Measurements from ENCODE around the gene PALM.
"Not testable (repeated sequence)": the region's sequence is repeated elsewhere in the genome, so short reads cannot be mapped to it uniquely, and the experiment has no call there.

PALM gene

DNA sequence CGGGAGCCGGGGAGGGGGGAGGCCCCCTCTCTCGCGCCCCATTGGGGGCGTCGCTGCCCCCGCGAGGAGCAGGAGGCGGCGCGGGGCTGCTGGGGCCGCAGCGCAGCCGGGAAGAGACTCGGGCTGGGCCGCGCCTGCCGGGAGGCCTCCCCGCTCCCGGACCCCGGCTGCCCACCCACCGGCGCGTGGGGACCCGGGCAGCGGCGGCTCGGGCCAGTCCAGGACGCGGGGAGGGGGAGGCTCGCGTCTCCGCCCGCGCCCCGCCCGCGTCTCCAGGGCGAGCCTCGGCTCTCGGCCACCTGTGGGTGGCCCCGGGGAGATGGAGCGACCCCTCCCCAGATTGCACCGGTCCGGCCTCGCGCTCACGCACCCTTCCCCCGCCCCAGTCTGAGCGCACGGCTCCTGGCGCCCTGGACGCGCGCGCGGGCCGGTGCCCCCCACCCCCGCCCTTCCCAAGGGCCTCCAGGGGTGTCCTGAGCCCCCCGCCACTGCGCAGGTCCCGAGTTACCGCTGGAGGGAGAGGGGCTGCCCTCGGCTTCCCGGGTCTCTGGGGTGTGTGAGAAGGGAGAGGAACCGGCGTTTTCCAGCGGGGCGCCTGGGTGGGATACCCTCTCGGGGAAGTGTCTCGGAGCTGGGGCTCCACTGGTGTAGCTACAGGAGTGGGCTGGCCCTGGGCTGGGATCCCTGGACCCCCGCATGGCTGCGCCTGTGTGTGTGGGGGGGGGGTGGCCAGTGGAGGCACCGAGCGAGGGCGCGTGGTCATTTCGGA is 645 bp downstream of the PALM start:
- DNase-seq, result no peak

DNA sequence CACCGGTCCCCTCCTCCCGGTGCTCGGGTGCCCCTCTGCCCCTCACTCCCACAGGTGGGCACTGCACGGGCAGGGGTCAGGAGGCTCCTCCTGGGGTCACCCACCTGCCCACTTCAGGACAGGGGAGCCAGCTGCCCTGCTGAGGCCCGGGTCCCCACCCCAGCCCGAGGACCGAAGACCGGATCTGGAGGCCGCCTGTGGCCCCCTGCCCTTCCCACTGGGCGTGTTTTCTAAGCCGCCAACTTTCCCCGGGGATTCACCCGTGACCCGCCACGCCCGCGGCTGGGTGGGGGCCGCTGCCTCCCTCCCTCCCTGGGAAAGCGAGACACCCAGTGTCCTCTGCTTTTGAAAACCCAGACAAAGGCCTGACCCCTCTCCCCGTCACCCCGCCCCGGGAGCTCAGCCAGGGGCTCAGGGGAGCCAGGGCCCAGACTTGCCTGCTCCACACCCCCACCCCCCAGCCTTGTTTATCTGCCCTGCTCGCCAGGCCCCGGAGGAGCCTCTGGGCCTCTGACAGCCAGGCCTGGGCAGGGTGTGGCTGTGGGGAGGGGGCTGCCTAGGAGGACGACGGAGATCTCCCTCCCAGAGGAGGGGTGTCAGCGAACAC is 1.3 kb downstream of the PALM start:
- DNase-seq, result no peak

DNA sequence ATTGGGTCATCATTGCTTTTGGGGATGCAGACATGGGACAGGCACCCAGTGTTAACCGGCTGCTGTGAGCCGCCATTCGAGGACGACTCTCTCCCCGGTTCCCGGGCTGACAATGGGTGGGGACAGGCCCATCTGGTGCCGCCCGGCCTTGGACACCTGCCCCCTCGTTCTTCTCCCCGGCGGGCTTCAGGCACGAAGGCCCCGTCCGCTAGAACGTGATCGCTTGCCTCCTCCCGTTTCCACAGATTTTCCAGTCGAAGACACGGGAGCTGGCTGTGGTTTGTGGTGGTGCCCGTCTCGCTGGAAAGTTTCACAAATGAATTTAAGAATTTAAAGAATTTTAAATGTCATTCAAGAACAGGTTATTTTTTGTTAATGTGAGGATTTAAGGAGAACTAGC is 2.0 kb downstream of the PALM start:
- no peak for DNase-seq

DNA sequence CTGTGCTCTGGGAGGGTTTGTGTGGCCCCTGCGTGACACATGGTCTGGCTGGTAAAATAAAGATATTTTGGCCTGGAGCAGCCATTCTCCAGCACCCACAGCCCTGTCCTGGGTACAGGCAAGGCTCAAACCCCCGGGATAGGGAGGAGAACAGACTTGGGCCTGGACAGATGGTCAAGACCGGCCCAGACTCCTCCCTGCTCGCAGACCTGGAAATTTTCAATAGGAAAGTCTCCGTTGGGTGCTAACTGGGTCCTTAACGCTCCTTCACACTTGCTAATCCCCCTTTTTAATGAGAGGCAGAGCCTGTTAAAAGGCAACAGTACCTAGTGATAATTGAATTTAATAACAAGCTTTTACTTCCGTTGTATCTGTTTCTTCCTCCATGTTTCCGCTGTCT is 2.5 kb downstream of the PALM start:
- DNase-seq, result no peak

DNA sequence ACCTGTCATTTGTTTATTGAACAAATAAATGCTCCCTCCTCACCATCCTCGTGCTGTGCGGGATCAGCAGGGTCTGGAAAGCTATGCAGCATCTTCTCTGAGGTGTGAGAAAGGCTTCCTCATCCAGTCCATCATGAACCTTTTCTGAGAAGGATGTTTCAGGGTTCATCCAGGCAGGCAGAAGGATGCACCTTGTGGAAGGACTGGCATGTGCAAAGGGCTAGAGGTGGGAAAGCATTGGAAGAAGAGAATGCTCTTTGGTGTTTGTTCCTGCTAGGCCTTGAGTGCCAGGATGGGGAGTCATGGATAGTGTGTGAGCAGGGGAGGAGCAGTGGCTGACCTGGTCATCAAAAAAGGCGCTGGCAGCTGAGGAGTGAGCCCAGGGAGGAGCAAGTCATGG is 6.6 kb downstream of the PALM start:
- no peak for DNase-seq

DNA sequence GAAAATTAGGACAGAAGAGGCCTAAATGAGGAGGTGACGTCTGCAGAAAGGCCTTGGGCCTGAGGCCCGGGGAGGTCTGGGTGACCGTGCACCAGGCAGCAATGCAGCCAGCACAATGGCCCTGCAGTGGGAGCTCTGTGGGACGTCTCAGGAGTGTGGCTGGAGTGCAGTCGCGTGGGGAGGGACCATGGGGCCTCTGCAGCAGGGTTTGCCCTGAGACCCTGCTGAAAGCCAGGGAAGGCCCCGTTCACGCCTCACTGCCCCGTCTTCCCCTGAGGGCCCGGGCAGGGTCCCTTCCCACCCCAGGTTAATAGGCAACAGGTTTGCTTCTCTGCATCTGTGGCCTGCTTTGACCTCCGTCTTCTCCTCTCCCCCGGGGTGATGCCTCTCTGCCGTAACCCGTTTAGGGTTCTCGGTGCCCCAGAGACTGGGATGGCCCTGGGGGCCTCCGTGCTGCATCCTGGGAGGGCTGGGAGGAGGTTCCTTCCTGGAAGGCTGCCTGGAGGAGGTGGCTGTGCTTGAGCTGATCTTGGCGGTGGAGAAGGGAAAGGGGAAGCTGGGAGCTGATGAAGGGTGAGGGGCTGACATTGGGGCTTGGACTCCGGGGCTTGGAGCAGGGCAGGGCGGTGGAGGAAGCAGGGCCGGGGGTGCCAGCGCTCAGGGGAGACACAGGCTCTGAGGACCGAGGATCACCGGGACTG is 9.7 kb downstream of the PALM start:
- DNase-seq, result no peak

DNA sequence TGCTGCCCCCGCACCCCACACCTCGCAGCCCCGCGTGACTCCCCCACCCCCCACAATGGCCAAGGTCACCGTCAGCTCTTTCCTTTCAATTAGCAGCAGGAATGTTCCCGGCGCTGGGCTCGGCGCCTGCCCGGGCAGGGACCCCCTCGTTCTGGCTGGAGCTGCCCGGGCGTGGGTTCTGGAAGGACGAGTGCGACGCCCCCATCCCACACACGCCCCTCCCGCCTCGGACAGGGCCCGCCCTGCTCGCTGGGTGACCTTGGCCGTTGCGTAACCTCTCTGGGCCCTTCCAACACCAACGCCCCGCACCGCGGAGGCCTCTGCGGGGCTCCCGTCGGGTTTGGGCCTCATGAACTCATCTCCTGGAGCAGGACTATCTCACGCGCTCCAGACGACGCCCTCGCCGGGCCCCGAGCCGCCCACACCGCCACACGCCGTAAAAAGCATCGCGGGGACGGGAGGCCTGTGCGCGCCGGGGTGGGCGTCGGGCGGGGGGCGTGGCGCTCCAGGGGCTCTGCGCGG is 10.3 kb downstream of the PALM start:
- DNase-seq, result no peak

DNA sequence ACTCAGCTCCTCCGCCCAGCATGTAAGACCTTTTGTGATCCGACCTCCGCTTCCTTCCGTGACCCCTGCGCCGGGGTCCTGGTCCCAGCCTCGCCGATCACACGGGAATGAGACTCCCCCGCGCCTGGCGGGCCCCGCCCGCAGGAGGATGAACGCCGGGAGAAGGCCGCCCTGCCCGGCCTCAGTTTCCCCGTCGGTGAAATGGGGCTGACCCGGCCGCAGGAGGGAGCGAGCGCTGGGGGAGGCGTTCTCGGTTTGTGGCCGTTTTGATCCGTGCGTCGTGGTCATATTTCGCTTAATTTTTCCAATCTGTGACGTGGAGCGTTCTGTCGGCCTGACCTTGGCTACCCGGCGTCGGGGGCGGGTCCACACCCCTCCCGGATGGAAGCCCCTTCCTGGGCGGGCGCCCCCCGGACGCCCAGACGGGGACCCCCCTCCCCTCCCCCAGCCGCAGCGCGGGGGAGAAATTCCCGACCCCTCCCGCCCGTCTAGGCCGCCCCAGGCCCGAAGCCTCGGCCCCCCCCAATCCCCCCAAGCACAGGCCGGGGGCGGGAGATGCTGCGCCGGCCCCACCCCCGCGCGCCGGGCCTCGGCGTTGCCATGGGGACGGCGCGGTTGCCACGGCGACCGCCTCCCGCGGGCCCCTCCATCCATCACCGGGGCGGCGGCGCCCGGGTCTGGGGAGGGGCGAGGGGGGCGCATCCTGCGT is 11.1 kb downstream of the PALM start:
- DNase-seq, result no peak

DNA sequence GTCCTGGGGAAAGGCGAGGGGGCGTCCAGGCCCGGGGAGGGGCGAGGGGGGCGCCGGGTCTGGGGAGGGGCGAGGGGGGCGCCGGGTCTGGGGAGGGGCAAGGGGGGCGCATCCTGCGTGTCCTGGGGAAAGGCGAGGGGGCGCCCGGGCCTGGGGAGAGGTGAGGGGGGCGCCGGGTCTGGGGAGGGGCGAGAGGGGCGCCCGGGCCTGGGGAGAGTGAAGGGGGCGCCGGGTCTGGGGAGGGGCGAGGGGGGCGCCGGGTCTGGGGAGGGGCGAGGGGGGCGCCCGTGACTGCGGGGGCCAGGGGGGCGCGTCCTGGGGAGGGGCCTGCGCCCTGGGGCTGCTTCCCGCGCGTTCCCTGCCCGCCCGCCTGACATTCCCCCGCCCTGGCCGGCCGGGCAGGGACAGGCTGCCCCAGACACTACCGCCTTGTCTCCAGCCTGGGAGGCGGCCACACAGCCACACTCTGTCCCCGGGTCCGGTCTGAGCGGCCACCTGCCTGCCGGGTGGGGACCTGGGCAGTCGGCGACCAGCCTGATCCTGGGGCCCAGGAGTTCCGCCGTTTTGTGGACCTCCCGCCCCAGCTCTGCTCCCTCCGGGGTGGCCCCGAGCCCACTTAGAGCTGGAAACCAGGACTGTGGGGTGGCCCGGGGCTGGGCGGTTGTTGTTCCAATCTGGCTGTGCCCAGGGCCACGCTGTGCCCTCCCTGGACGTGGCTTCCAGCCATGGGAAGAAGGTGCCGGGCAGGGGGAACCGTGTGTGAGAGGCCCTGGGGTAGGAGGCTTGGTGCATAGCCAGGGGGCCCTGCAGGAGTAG is 11.8 kb downstream of the PALM start:
- DNase-seq, result no peak

DNA sequence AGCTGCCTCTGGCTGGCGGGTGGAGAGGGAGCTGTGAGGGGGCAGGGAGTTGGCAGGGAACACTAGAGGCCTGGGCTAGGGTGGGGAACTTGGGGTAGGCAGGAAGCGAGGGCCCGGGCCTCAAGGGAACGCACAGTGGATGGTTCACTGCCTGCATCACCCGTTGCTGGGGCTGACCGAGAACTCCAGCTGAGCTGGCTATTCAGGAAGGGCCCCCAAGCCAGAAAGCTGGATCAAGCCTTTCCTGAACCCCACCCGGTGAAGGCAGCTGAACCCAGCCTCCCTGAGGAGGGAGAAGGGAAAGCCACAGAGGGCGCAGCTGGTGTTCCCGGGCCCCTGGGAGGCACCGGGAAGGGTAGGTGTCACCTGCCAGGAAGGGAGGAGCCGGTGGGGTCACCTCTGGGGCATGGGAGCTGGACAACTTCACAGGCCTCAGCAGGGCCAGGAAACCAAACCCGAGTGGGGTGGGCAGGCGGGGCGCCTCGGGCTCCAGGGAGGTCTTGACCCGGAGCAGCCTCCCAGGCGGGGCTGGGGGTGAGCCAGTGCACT is 13.9 kb downstream of the PALM start:
- no peak for DNase-seq

DNA sequence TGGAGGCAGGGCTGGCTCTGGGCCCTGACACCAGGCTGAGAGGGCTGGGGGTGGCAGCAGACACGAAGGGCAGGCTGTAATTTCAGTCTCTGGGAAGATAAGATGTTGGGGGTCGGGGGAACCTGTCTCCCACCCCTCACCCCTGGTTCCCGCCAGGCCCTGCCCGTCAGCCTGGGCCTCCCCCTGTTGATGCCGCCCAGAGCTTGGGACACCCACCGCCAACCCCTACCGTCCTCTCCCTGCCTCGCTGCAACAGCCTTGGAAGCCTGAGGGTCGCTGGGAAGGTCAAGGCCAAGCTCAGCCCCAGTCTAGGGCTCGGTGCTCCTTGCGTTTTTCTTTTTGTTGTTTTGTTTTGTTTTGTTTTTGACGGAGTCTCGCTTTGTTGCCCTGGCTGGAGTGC is 14.5 kb downstream of the PALM start:
- DNase-seq, result no peak

DNA sequence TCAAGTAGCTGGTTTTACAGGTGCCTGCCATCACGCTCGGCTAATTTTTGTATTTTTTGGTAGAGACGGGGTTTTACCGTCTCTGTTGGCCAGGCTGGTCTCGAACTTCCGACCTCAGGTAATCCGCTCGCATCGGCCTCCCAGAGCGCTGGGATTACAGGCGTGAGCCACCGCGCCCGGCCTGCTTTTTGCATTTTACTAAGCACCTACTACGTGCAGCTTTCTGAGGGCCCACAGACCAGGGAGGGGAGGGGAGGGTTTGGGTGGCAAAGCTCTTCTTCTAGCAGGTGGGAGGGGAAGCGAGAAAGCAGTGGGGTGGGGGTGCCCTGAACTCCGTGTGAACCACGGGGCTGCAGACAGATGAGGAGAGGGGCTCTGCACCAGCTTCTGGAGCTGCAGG is 15.0 kb downstream of the PALM start:
- DNase-seq, result no peak

DNA sequence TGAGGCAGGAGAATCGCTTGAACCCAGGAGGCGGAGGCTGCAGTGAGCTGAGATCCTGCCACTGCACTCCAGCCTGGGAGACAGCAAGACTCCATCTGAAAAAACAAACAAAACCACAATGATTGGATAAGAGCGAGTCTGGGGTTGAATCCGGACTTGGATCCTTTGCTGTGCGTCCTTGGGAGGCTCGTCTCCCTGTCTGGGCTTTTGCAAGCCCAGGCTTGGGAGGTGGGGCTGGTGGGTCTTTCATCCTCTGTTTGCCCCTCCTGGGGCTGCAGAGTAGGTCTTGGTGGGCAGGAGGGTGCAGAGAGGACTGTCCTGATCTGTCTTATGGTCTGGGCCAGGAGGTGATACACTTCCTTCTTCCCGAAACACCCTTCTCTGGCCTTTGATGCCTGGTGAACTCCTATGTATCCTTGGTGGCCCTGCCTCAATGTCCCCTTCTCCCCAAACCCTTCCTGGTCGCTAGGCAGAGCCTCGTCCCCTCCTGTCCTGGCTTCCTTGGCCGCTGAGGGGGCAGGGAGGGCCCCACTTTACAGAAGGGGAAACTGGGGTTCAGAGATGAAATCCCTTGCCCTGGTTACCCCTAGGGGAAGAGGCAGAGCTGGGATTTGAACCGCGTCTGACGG is 16.8 kb downstream of the PALM start:
- DNase-seq, result no peak

DNA sequence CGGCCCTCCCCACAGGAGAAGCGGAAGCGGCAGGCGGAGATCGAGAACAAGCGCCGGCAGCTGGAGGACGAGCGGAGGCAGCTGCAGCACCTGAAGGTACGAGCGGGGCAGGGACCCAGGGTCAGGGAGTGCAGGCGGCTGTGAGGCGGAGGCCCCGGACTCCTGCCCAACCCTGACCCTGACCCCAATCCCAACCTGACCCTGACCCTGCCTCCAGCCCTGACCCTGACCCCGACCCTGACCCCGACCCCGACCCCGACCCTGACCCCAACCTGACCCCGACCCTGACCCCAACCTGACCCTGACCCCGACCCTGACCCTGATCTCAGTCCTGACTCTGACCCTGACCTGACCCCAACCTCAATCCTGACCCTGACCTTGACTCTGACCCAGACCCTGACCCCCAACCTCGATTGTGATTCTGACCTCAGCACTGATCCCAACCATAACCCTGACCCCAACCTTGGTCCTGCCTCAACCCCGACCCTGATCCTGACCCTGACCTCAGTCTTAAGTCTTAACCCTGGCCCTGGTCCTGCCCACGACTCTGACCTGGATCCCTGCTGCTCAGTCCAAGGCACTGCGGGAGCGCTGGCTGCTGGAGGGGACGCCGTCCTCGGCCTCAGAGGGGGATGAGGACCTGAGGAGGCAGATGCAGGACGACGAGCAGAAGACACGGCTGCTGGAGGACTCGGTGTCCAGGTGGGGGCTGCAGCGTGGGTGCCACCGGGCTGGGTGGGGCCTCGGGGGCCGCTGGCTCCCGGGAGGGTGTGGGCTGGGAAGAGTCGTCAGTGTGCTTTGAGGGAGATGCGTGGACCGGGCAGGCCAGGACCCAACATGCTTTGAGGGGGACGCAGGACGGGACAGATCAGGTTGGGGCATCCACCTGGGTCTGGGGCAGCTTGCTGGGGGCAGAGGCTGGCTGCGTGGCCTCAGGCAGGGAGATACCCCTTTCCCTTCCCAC is 18.5 kb downstream of the PALM start:
- no peak for DNase-seq

DNA sequence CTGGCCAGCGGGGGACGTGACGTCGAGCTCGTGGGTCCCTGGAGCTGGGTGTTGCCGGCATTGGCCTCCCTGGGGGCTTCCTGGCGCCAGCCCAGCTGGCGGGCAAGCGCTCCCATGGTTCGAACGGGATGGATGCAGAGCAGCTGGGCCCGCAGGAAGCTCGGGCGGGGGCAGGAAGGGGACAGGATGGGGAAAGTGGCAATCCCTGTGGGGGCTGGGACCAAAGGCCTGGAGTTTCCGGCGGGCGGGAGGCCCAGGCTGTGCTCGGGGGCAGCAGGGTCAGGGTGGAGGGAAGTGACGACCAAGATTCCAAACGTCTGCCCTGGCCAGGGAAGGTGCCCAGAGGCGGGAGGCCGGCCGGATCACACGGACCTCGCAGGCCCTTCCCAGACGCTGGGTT is 19.3 kb downstream of the PALM start:
- no peak for DNase-seq

DNA sequence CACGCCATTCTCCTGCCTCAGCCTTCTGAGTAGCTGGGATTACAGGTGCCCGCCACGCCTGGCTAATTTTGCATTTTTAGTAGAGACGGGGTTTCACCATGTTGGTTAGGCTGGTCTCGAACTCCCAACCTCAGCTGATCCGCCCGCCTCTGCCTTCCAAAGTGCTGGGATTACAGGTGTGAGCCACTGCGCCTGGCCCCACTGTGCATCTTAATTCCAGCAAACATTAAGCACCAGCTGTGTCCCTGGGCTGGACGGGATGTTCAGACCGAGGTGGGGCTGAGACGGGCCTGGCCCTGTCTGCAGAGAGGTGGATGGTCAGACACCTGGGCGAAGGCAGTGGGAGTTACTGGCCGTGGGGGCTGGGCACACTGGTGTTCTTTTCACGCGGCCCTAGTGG is 20.8 kb downstream of the PALM start:
- not testable (repeated sequence) for DNase-seq

DNA sequence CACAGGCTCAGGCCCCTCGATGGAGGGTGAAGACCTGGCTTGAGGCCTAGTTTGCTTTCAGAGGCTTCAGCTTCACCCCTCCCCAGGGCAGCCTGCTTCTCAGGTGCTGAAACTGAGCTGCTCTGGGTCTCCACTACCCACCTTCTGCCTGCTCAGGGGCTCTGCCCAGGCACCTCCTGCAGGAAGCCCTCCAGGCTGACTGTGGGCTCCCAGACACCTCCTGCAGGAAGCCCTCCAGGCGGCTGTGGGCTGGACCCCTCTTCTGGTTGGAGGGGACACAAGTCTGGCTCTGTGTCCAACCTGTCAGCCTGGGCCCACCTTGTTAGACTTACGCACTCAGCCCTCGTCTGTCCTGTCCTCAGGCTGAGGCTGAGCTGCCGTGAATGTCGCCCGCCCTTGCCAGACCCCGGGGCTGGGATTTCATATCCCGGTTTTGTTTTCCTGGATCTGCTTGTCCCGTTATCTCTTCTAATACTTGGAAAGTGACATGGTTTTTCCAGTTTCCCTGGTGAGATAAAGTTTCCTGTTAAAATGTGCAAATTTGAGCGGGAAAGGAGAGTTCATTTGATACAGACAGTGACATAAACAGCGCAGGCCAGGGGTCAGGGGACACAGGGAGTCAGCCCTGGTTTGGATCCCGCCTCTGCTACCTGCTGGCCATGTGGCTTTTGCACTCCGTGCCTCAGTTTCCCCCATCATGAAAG is 21.4 kb downstream of the PALM start:
- no peak for DNase-seq

DNA sequence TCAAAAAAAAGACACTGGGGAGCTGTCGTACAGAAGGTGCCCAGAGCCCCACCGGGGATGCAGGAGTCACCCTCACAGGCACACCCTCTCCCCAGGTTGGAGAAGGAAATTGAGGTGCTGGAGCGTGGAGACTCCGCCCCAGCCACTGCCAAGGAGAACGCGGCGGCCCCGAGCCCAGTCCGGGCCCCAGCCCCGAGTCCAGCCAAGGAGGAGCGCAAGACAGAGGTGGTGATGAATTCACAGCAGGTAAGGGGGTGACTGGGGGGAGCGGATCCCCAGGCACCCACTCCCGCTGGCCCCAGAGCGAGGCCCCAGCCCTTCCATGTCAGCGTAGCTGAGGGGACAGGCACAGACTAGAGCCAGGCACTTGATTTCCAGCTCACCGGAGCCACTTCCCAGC is 22.3 kb downstream of the PALM start:
- no peak for DNase-seq

DNA sequence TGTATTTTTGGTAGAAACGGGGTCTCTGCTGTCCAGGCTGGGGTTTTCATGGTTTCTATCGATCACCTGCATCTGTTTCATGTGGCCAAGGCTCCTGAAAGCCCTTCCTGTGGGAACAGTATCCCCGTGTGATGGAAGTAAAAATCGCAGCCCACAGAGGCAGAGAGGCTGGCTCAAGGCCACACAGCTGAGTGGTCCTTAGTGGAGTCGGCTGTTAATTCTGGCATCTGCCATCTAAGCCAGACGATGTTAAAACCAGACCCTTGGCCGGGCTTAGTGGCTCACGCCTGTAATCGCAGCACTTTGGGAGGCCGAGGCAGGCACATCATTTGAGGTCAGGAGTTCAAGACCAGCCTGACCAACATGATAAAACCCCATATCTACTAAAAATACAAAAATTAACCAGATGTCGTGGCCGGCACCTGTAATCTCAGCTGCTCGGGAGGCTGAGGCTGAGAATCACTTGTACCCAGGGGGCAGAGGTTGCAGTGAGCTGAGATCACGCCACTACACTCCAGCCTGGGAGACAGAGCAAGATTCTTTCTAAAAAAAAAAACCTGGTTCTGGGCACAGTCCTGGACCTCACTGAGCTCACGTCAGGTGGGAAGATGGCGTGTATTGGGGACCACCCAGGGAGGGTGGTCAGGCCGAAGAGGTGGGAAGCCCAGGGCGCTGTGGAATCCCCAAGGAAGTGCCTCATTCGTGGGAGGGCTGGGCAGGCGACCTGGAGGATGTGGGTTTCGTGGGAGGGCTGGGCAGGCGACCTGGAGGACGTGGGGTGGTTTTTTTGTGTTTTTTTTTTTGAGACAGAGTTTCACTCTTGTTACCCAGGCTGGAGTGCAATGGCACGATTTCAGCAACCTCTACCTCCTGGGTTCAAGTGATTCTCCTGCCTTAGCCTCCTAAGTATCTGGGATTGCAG is 23.7 kb downstream of the PALM start:
- no peak for DNase-seq
